HG03025 (cell line): ENCODE measurements around the gene PM20D1.

Source experiments
- ATAC-seq: cut with Tn5 transposase; IDR thresholded peaks from one replicate; pipeline ENCODE4 v1.9.1; 2021; ENCODE audit warnings: mild to moderate bottlenecking, moderate library complexity; ENCODE audit not compliant: unreplicated experiment, low FRiP score

Gene PM20D1

DNA sequence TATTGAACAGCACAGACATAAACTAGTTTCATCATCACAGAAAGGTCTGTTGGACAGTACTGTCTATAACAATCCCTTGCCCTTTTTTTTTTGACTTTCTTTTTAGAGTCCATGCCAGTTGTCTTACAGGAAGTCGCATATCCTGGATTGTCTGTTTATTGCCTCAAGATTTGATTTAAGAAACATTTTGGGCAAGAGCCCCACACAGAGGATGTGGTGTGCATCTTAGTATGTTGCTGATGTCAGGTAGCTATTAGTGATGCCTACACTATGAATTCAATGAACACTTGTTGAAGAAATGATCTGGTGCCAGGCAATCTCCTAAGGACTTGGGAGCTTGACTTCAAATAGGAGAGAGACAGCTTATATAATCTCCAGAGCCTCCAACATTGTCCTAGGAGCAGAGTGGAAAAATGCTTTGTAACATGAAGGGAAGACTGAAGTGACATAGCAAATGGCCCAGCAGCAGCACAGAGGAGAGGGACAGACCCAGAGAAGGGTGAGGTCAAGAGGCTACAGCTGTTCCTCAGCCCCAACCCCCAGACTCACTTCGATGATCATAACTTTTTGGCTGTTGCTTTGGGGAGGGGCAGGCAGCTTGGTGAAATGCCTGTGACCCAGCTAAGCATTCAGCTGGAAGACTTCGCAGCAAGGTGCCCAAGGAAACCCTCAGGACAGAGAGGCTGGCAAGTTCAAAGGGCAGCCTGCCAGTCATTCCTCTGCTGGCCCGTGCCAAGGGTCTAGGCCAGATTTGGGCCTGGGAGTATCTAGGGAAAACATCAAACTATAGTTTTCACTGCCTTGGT, 67.1 kb downstream of the PM20D1 start:
- ATAC-seq, result no peak

DNA sequence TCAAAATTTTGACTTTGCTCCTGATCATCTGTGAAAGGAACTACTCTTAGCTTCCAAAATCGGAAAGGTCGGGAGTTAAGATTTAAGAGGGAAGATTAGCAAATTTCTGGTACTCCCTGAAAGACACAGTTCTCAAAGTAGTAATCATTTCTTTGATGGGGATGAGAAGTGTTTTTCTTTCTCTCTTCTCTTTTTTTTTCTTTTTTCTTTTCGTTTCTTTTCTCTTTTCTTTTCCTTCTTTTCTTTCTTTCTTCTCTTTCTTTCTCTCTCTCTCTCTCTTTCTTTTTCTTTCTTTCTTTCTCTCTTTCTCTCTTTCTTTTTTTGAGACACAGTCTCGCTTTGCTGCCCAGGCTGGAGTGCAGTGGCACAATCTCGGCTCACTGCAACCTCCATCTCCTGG, 69.6 kb downstream of the PM20D1 start:
- ATAC-seq, result no peak
